SK-N-SH treated with all-trans-retinoic acid at 6 μM for 48 hours (cell line): Measurements from ENCODE around the gene TMPRSS15.

Experiments
- ATAC-seq: fragments of 200-7000 bp; cut with Tn5 transposase; 3 replicates; pipeline ENCODE4 v1.9.1; 2020; ENCODE audit warnings: mild to moderate bottlenecking, moderate library complexity
- ARNTL ChIP-seq: fragments of 450-650 bp; formaldehyde crosslinking; IDR thresholded peaks from 2 replicates; pipeline ENCODE4 v1.5.0; 2020; ENCODE audit warnings: low read depth, mild to moderate bottlenecking, moderate library complexity, borderline replicate concordance
- BACH2 ChIP-seq: fragments of 250-450 bp; sonication (Bioruptor Pico); IDR thresholded peaks from 2 replicates; pipeline ENCODE4 v1.9.0; 2021; ENCODE audit warnings: mild to moderate bottlenecking, borderline replicate concordance
- CREB5 ChIP-seq: fragments of 250-450 bp; sonication (Bioruptor Pico); IDR thresholded peaks from 2 replicates; pipeline ENCODE4 v1.5.1; 2020; ENCODE audit warnings: low read depth, mild to moderate bottlenecking, moderate library complexity
- CSDC2 ChIP-seq: fragments of 250-450 bp; sonication (Bioruptor Pico); IDR thresholded peaks from 2 replicates; pipeline ENCODE4 v1.5.0; 2020; ENCODE audit warnings: mild to moderate bottlenecking, moderate library complexity
- CSRNP3 ChIP-seq: fragments of 250-450 bp; sonication (Bioruptor Pico); IDR thresholded peaks from 2 replicates; pipeline ENCODE4 v1.5.1; 2021; ENCODE audit warnings: mild to moderate bottlenecking, moderate library complexity
- ESRRG ChIP-seq: fragments of 250-450 bp; sonication (Bioruptor Pico); IDR thresholded peaks from 2 replicates; pipeline ENCODE4 v1.6.1; 2021; ENCODE audit warnings: mild to moderate bottlenecking
- ISL1 ChIP-seq: fragments of 250-450 bp; sonication (Bioruptor Pico); IDR thresholded peaks from 2 replicates; pipeline ENCODE4 v2.1.2; 2022; ENCODE audit warnings: mild to moderate bottlenecking, moderate library complexity
- OSR1 ChIP-seq: fragments of 250-450 bp; sonication (Bioruptor Pico); IDR thresholded peaks from 2 replicates; pipeline ENCODE4 v1.8.0; 2022; ENCODE audit warnings: moderate library complexity, mild to moderate bottlenecking, inconsistent platforms
- PATZ1 ChIP-seq: fragments of 250-450 bp; sonication (Bioruptor Pico); IDR thresholded peaks from 2 replicates; pipeline ENCODE4 v1.8.0; 2020; ENCODE audit warnings: mild to moderate bottlenecking, moderate library complexity, borderline replicate concordance
- POU6F1 ChIP-seq: fragments of 250-450 bp; sonication (Bioruptor Pico); IDR thresholded peaks from 2 replicates; pipeline ENCODE4 v1.8.0; 2021; ENCODE audit warnings: low read depth, mild to moderate bottlenecking, moderate library complexity, borderline replicate concordance
- PPARA ChIP-seq: fragments of 250-450 bp; sonication (Bioruptor Pico); IDR thresholded peaks from 2 replicates; pipeline ENCODE4 v1.5.0; 2020; ENCODE audit warnings: mild to moderate bottlenecking, borderline replicate concordance
- RARB ChIP-seq: fragments of 250-450 bp; sonication (Bioruptor Pico); IDR thresholded peaks from 2 replicates; pipeline ENCODE4 v1.8.0; 2021; ENCODE audit warnings: mild to moderate bottlenecking, moderate library complexity
- SNAI2 ChIP-seq: fragments of 250-450 bp; sonication (Bioruptor Pico); IDR thresholded peaks from 2 replicates; pipeline ENCODE4 v1.5.0; 2020; ENCODE audit warnings: mild to moderate bottlenecking, moderate library complexity
- TCF4 ChIP-seq: fragments of 250-450 bp; sonication (Bioruptor Pico); IDR thresholded peaks from 2 replicates; pipeline ENCODE4 v1.8.0; 2021; ENCODE audit warnings: mild to moderate bottlenecking, moderate library complexity, borderline replicate concordance
- TOX ChIP-seq: fragments of 250-450 bp; sonication (Bioruptor Pico); IDR thresholded peaks from 2 replicates; pipeline ENCODE4 v1.8.0; 2021; ENCODE audit warnings: mild to moderate bottlenecking, moderate library complexity, borderline replicate concordance
- TSHZ2 ChIP-seq: fragments of 250-450 bp; sonication (Bioruptor Pico); IDR thresholded peaks from 2 replicates; pipeline ENCODE4 v1.5.0; 2020; ENCODE audit warnings: mild to moderate bottlenecking, moderate library complexity
- ZC3H10 ChIP-seq: fragments of 250-450 bp; sonication (Bioruptor Pico); IDR thresholded peaks from 2 replicates; pipeline ENCODE4 v1.5.1; 2021; ENCODE audit warnings: mild to moderate bottlenecking, moderate library complexity
- ZFP3 ChIP-seq: fragments of 250-450 bp; sonication (Bioruptor Pico); IDR thresholded peaks from 2 replicates; pipeline ENCODE4 v1.5.0; 2020; ENCODE audit warnings: mild to moderate bottlenecking, moderate library complexity
- ZNF70 ChIP-seq: fragments of 450-650 bp; formaldehyde crosslinking; IDR thresholded peaks from 2 replicates; pipeline ENCODE4 v1.5.0; 2020; ENCODE audit warnings: mild to moderate bottlenecking, moderate library complexity
- ZNF8 ChIP-seq: fragments of 450-650 bp; formaldehyde crosslinking; IDR thresholded peaks from 2 replicates; pipeline ENCODE4 v1.5.0; 2020; ENCODE audit warnings: mild to moderate bottlenecking, moderate library complexity

TMPRSS15 gene

GRCh38 chr21:18298228-18298627 is 105.4 kb downstream of the TMPRSS15 start:
- no peak for ATAC-seq
- TF ChIP-seq ARNTL (CRISPR knock-in tag) (no peak), TOX (CRISPR knock-in tag) (no peak), ZNF70 (CRISPR knock-in tag) (no peak), SNAI2 (no peak), POU6F1 (CRISPR knock-in tag) (no peak), TCF4 (CRISPR knock-in tag) (no peak), CSRNP3 (CRISPR knock-in tag) (no peak), TSHZ2 (no peak), RARB (CRISPR knock-in tag) (no peak), PPARA (CRISPR knock-in tag) (no peak), OSR1 (CRISPR knock-in tag) (no peak), PATZ1 (CRISPR knock-in tag) (no peak), ZC3H10 (CRISPR knock-in tag) (no peak)

GRCh38 chr21:18294100-18294499 is 109.5 kb downstream of the TMPRSS15 start:
- no peak for ATAC-seq
- no peak for TF ChIP-seq ZNF70 (CRISPR knock-in tag)
- TF ChIP-seq ZFP3 = no peak
- TF ChIP-seq ISL1 = no peak
- TF ChIP-seq CSRNP3 (CRISPR knock-in tag) = no peak
- TF ChIP-seq BACH2 = no peak
- no peak for TF ChIP-seq RARB (CRISPR knock-in tag)
- no peak for TF ChIP-seq CSDC2 (CRISPR knock-in tag)
- no peak for TF ChIP-seq ESRRG (CRISPR knock-in tag)
- TF ChIP-seq TCF4 (CRISPR knock-in tag) = no peak
- TF ChIP-seq TSHZ2 = no peak
- TF ChIP-seq OSR1 (CRISPR knock-in tag) = no peak
- TF ChIP-seq ZNF8 (CRISPR knock-in tag) = no peak
- no peak for TF ChIP-seq ZC3H10 (CRISPR knock-in tag)
- no peak for TF ChIP-seq CREB5 (CRISPR knock-in tag)
- no peak for TF ChIP-seq ARNTL (CRISPR knock-in tag)
- no peak for TF ChIP-seq SNAI2
- TF ChIP-seq PATZ1 (CRISPR knock-in tag) = no peak
